BE2C (cell line): ENCODE results near the gene TEF.

Experiments
- DNase-seq: peaks from one replicate; pipeline ENCODE4 v3.0.0-alpha.2; 2020
- H3K27me3 ChIP-seq: fragments of 250-450 bp; sonication (Bioruptor Pico); 2 replicates; pipeline ENCODE4 v1.5.1; 2020; ENCODE audit warnings: mild to moderate bottlenecking
- H3K36me3 ChIP-seq: fragments of 250-450 bp; sonication (Bioruptor Pico); 2 replicates; pipeline ENCODE4 v1.5.1; 2020; ENCODE audit warnings: mild to moderate bottlenecking
- H3K4me1 ChIP-seq: fragments of 250-450 bp; sonication (Bioruptor Pico); 2 replicates; pipeline ENCODE4 v1.5.1; 2020
- H3K4me3 ChIP-seq: 2 replicates; pipeline ENCODE4 v1.5.1; 2011; ENCODE audit warnings: low read depth, low read length
- H3K9me3 ChIP-seq: fragments of 250-450 bp; sonication (Bioruptor Pico); 2 replicates; pipeline ENCODE4 v1.5.1; 2020
- CTCF ChIP-seq: IDR thresholded peaks from 2 replicates; pipeline ENCODE4 v1.5.1; 2012; ENCODE audit warnings: mild to moderate bottlenecking, low read depth, low read length

Gene TEF

GRCh38 chr22:41350087-41350486 lies 31.7 kb upstream of the TEF start:
- Histone ChIP-seq H3K4me3 (no peak overlapping the region), H3K9me3 (no peaks in the 10 kb centered on the region), H3K36me3 (peaks cover 60% of the 10 kb centered on the region), H3K27me3 (no peaks in the 10 kb centered on the region), H3K4me1 (no peaks in the 10 kb centered on the region)
- no peak for DNase-seq
- TF ChIP-seq CTCF = no peak

- Histone ChIP-seq H3K4me1 (no peaks in the 10 kb centered on the region), H3K4me3 (no peak overlapping the region), H3K27me3 (no peaks in the 10 kb centered on the region), H3K36me3 (peaks cover 61% of the 10 kb centered on the region), H3K9me3 (no peaks in the 10 kb centered on the region)
- no peak for DNase-seq
- TF ChIP-seq CTCF = no peak
These were observed 30.7 kb upstream of the TEF start for GRCh38 chr22:41351011-41351410.

DNA sequence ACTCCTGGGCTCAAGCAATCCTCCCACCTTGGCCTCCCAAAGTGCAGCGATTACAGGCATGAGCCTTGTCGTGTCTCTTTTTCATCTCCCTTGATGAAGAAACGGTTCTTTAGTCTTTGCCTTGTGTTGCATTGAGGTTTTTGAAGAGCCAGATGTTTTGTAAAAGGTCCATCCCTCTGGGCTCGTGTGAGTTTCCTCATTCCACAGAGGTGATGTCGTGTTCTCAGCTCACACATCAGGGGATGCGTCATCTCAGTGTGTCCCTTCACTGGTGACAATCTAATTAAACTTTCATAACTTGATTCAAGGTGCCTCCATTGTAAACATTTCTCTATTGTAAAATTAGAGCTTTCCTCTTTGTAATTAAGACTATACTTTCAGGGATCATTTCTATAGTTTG lies 29.7 kb upstream of the TEF start:
- H3K27me3 ChIP-seq = no peaks in the 10 kb centered on the region
- H3K4me3 ChIP-seq = no peak overlapping the region
- H3K9me3 ChIP-seq = no peaks in the 10 kb centered on the region
- H3K36me3 ChIP-seq = peaks cover 61% of the 10 kb centered on the region
- no peaks in the 10 kb centered on the region for H3K4me1 ChIP-seq
- TF ChIP-seq CTCF = no peak
- DNase-seq = no peak

GRCh38 chr22:41353862-41354575 lies 27.7 kb upstream of the TEF start:
- Histone ChIP-seq H3K4me1 (no peaks in the 10 kb centered on the region), H3K9me3 (no peaks in the 10 kb centered on the region), H3K27me3 (no peaks in the 10 kb centered on the region), H3K36me3 (peaks cover 60% of the 10 kb centered on the region), H3K4me3 (no peak overlapping the region)
- no peak for DNase-seq
- TF ChIP-seq CTCF = no peak

DNA sequence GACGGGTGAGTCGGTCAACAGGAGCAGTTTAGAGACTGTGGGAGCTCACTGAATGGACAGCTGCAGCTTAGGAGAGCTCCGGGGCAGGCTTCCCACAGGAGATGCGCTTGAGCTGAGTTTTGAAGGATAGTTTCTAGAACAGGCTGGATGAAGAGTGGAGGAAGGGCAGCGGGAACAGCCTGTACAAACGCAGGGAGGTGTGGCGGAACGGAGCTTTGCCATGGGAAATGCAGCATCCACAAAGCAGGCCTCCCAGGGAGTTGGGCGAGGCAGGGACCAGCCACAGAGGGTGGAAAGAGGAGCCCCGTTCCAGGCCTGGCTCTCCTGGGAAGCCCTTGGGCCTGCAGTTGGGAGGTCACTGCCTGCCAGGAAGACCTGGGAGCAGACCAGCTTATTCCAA lies 26.8 kb upstream of the TEF start:
- H3K36me3 ChIP-seq = peaks cover 55% of the 10 kb centered on the region
- H3K9me3 ChIP-seq = no peaks in the 10 kb centered on the region
- no peak for TF ChIP-seq CTCF
- H3K4me3 ChIP-seq = no peak overlapping the region
- DNase-seq = no peak
- no peaks in the 10 kb centered on the region for H3K4me1 ChIP-seq
- H3K27me3 ChIP-seq = no peaks in the 10 kb centered on the region

- Histone ChIP-seq H3K4me1 (no peaks in the 10 kb centered on the region), H3K27me3 (no peaks in the 10 kb centered on the region), H3K4me3 (no peak overlapping the region), H3K9me3 (no peaks in the 10 kb centered on the region), H3K36me3 (peaks cover 49% of the 10 kb centered on the region)
- TF ChIP-seq CTCF = no peak
- DNase-seq = no peak
These were observed 25.8 kb upstream of the TEF start for GRCh38 chr22:41355895-41356294.
